HG03571 (cell line): ENCODE results near the gene DHX32.

Source experiments
- ATAC-seq: cut with Tn5 transposase; IDR thresholded peaks from one replicate; pipeline ENCODE4 v1.9.1; 2021; ENCODE audit not compliant: unreplicated experiment

DHX32 gene

GRCh38 chr10:125816548-125816947 is 64.5 kb downstream of the DHX32 start:
- ATAC-seq: no peak

- no peak for ATAC-seq
These were observed 65.3 kb downstream of the DHX32 start for GRCh38 chr10:125815764-125816163.

- ATAC-seq: no peak
These were observed 68.9 kb downstream of the DHX32 start for GRCh38 chr10:125812128-125812750.

- no peak for ATAC-seq
These were observed 69.8 kb downstream of the DHX32 start for GRCh38 chr10:125811251-125811650.

GRCh38 chr10:125808047-125808446 is 73.0 kb downstream of the DHX32 start:
- ATAC-seq: no peak

- no peak for ATAC-seq
These were observed 78.4 kb downstream of the DHX32 start for GRCh38 chr10:125802739-125803138.

GRCh38 chr10:125802131-125802530 is 79.0 kb downstream of the DHX32 start:
- ATAC-seq: no peak

GRCh38 chr10:125801574-125801973 is 79.5 kb downstream of the DHX32 start:
- ATAC-seq: no peak

GRCh38 chr10:125799451-125800182 is 81.5 kb downstream of the DHX32 start:
- no peak for ATAC-seq

- no peak for ATAC-seq
These were observed 83.0 kb downstream of the DHX32 start for GRCh38 chr10:125797994-125798662.

- ATAC-seq: no peak
These were observed 83.7 kb downstream of the DHX32 start for GRCh38 chr10:125797424-125797823.

GRCh38 chr10:125795637-125796190 is 85.4 kb downstream of the DHX32 start:
- no peak for ATAC-seq

GRCh38 chr10:125795128-125795527 is 86.0 kb downstream of the DHX32 start:
- ATAC-seq: no peak

- no peak for ATAC-seq
These were observed 88.5 kb downstream of the DHX32 start for GRCh38 chr10:125792342-125793300.

GRCh38 chr10:125788156-125789034 is 92.7 kb downstream of the DHX32 start:
- ATAC-seq: no peak
